NOMO-1 (cell line): ENCODE measurements around the gene CEP131.
A peak's percentile ranks its signal among the peaks of the same experiment; 100 is the strongest.

ENCODE experiments used
- DNase-seq, 2 experiments: peaks; one replicate each; lab custom pipeline; 2025; ENCODE audit not compliant: unreplicated experiment in 2 of 2; lab: John Stamatoyannopoulos, UW

The CEP131 gene

DNA sequence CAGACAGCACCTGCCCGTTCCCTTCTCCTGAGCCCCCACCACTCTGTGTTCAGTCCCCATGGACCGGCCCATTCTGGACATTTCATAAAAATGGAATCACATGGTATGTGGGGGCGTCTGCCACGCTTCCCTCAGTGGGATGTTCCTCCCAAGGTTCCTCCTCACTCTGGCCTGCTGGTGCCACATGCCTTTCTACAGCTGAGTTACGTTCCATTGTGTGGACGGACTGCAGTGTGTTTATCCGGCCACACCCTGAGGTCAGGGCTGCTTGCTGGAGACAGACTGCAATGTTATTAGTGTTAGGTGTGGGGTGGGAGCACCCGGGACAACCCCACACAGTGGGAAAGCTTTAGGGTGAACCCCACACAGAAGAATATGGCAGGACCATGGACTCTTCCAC is 50.8 kb downstream of the CEP131 start:
- DNase-seq = no peak

GRCh38 chr17:81170727-81171494 is 51.9 kb downstream of the CEP131 start:
- no peak for DNase-seq

- DNase-seq = no peak
Observed at GRCh38 chr17:81169870-81170309, 52.9 kb downstream of the CEP131 start.

- DNase-seq = no peak
Observed at GRCh38 chr17:81167638-81168037, 55.1 kb downstream of the CEP131 start.

DNA sequence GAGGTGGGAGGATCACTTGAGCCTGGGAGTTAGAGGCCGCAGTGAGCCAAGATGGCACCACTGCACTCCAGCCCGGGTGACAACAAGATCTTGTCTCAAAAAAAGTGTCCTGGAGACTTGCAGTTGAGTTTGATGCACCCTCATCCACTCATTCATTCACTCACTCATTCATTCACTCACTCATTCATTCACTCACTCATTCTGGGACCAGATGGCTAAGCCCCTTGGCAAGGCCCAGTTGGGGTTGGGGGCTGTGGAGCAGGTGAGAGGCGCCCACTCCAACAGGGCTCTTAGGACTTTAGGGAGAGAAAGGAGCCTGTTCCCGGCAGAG is 55.6 kb downstream of the CEP131 start:
- DNase-seq = no peak

- no peak for DNase-seq
Observed at GRCh38 chr17:81166033-81166492, 56.7 kb downstream of the CEP131 start, which contains the start of gene AATK. Gene AATK, minus strand, starts transcription at chr17:81166221. Its CDS starts 229 bp downstream, at chr17:81165992.

DNA sequence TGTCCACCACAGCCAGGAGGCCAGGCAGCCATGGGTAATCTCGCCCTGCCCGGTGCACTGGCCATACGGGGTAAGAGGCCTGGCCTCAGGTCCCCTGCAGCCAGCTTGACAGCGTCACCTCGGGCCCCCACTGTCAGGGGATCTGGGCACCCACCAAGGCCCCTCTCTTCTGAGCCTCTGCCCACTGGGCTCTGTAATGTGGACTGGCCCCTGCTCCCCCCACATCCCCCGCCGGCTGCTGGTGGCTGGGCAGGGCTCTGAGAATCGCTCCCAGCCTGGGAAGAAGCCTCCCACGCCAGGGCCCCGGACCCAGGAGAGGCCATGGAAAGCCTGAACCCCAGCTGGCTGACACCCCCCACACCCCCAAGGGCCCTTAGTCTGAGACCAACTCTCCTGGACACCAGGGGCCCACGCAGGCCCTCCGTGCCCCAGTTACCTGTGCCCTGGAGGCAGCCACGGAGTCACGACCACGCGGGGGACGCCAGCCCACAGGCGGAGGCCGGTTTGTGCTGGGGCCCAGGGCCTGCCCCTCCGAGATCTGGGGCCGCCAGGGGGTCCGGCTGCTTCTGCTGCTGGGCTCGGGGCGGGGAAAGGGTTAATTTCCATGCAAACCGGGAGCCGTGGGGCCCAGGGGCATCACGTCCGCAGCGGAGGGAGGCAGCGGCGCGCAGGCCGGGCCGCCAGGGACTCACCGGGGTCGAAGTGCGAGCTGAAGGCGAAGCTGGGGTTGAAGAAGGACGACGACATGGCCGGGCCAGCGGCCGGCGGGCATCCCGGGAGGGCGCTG is 57.3 kb downstream of the CEP131 start, which contains the start of gene PVALEF:
Gene PVALEF (plus strand): TSS at position 262 of the 787 bp plus-strand sequence. CDS start 15,720 bp downstream, outside the sequence.
- DNase-seq = no peak

DNA sequence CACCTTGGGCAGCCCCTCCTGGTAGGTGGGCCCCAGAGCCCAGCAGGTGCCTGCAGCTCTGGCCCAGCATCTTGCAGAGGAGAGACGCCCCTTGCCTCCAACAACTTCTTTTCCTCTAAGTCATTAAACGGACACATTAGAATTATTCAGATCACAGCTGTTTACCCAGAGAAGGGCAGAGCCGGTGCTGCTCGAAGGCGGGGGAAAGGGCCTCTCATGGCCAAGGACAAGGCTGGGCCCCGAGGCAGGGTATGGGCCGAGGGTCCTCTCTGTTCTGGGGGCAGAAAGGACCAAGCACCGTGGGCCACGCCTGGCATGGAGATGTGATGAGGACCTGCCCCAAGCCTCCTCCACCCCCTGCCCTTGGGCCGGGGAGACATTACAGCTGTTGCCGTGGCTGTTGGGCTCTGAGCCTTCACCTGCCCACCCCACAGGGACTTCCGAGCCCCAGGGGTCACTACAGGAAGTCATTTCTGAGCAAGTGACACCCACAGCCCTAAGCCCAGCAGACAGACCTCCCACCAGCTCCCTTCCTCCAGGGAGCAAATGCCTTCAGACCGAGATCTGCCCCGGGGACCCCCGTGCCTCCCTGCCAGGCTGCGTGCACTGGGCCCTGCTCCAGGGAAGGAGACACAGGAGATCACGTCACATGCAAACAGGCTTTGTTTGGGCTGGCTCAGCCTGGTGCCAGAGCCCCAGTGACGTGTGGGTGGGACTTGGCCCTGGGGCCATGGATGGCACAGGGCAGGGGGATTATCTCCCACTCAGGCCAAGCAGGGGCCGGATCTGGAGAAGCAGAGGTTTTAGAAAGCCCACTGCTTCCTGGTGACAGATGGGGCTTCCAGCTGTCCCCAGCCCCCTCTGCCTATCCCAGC is 58.2 kb downstream of the CEP131 start:
- no peak for DNase-seq

GRCh38 chr17:81163703-81164370 is 58.9 kb downstream of the CEP131 start:
- no peak for DNase-seq

DNA sequence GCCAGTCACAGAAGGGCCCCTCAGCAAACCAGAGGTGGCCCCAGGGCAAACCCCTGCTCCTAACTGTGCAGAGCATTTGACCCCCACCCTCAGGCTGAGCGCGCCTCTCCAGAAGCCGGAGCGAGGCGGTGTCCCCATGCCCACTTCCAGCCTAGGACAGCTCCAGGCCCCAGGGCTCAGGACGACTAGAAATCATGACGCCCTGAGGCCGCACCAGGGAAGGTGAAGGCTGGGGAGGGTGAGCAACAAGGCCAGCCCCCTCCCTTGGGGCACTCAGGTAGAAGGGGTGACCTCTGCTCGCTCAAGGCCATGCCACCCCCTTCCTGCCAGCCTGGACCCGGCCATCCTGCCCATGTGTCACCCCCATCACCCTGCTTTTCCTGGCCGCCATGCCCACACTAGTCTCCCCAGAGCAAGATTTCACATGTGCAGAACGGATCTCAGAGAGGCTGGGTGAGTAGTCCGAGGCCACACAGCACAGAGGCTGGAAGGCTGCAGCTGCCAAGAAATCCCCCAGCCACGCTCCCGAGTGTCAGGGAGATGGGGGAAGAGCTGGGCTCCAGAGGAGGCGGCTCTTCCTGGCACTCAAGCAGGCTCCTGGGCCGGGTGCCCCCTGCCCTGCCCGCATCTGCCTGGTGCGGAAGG is 59.6 kb downstream of the CEP131 start:
- DNase-seq = no peak

- no peak for DNase-seq
Observed at GRCh38 chr17:81162491-81162890, 60.3 kb downstream of the CEP131 start.

GRCh38 chr17:81161972-81162371 is 60.8 kb downstream of the CEP131 start:
- DNase-seq = no peak

GRCh38 chr17:81161536-81161935 is 61.2 kb downstream of the CEP131 start:
- DNase-seq = no peak

- no peak for DNase-seq
Observed at GRCh38 chr17:81160747-81161453, 61.9 kb downstream of the CEP131 start.

- DNase-seq = peak; percentile 35 to 67
Observed at GRCh38 chr17:81160306-81160705, 62.5 kb downstream of the CEP131 start.

DNA sequence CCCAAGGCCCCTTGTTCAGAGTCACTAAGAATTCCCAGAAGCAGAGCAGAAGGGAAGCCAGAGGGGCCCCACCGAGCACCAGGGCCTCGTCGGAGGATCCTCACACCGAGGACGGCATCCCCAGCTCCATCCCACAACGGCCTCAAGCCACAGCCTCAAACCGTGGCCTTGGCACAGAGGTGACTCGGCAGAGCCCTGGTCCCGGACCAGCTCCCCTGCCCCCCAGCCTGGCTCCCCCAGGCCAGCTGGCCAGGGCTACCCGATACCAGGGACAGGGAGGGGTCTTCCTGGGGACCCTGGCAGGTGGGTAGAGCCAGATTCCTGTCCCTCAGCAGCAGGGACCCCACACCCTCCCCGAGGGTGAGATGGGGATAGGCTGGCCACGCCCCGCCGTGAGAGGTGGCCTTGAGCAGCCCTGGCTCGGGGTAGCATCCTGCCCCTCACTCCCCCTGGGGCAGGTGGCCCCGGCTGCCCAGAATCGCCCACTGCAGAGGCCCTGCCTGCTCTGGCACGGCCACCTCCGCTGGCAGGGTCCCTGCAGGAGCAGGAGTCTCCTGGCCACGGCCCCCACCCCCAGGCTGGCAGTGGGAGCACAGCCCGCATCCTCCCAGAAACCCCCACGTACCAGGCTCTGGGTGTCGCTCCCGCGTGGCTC is 63.0 kb downstream of the CEP131 start:
- no peak for DNase-seq

DNA sequence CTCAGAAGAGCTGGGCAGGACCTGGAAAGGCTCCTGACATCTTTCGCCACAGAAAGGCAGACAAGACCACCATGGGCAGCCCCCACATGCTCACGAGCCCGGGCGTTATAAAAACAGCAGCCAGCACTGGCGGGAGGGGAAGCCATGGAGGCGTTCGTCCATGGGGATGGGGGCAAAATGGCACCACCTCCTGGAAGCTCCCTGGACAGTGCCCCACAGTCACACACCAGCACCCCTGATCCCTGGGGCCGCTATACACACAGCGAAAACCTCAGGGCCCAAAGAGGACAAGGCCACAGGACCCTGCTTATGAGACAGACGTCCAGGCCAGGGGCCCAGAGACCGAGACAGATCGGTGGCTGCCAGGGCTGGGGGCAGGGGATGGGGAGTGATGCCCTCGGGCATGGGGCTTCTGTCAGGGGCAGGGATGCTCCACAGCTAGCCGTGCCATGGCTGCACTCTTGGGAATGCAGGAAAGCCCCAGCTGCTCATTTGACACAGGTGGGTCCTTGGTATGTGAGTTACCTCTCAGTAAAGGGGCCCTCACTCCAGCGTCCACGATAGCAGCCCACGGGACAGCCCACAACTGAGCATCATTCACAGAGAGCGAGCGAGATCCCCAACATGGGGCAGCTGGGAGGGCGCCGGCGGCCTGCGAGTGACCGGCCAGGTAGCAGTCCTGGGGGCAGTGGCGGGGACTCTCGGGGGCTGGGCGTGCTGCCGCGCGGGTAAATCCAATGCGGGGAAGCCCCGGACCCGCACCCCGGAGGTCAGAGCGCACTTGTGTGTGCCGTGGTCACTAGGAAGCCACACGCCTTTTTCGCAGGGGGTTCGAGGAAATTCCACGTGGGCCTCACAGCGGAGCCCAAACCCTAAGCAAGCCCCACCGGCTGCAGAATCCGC is 63.8 kb downstream of the CEP131 start:
- DNase-seq = no peak
